Keratinocyte (primary cell): ENCODE results near the gene ZNF474.

Experiments
- CTCF ChIP-seq, 3 experiments: IDR thresholded peaks in 1 of 3; conservative IDR thresholded peaks in 1 of 3; optimal IDR thresholded peaks in 1 of 3; 2 replicates in 2 of 3; 3 replicates in 1 of 3; pipeline versions ENCODE3 to v1.5.1; 2011; ENCODE audit warnings: low read length in 3 of 3, mild to moderate bottlenecking in 3 of 3, moderate library complexity in 2 of 3, control low read depth in 1 of 3, inconsistent platforms in 1 of 3; ENCODE audit not compliant: insufficient read depth in 2 of 3; ENCODE audit errors: extremely low read depth in 1 of 3
- EZH2 ChIP-seq: IDR thresholded peaks from one replicate; pipeline ENCODE4 v1.6.1; 2012; ENCODE audit warnings: inconsistent platforms, mild to moderate bottlenecking, low read length, moderate library complexity

- TF ChIP-seq EZH2 (no peak), CTCF (optimal IDR thresholded peaks at IDR 0.05 in 1 of 3, IDR thresholded peaks at IDR 0.05 in 1 of 3, conservative IDR thresholded peaks at IDR 0.05 in 1 of 3; ENCODE audit: extremely low read depth in 1 of 3, insufficient read depth in 2 of 3, low read length in 3 of 3) (no peak)
These were observed 60.8 kb downstream of the ZNF474 start for GRCh38 chr5:122190156-122190555.
